GM19238 (cell line): Measurements from ENCODE around the gene KCNH5.

Experiments used
- DNase-seq: peaks from one replicate; pipeline ENCODE4 v3.0.0; 2011; ENCODE audit warnings: low spot score; ENCODE audit not compliant: insufficient read length

Gene KCNH5

GRCh38 chr14:62745496-62745895 is 299.8 kb downstream of the KCNH5 start:
- no peak for DNase-seq

GRCh38 chr14:62743560-62743959 is 301.7 kb downstream of the KCNH5 start:
- no peak for DNase-seq

- no peak for DNase-seq
These were observed 302.1 kb downstream of the KCNH5 start for GRCh38 chr14:62743118-62743517.

GRCh38 chr14:62739647-62740046 is 305.6 kb downstream of the KCNH5 start:
- DNase-seq: no peak

GRCh38 chr14:62736048-62737043 is 308.9 kb downstream of the KCNH5 start:
- no peak for DNase-seq

- no peak for DNase-seq
These were observed 310.4 kb downstream of the KCNH5 start for GRCh38 chr14:62734831-62735230.

GRCh38 chr14:62722406-62722805 is 322.9 kb downstream of the KCNH5 start:
- DNase-seq: no peak

GRCh38 chr14:62718629-62719028 is 326.6 kb downstream of the KCNH5 start:
- no peak for DNase-seq

- DNase-seq: no peak
These were observed 333.8 kb downstream of the KCNH5 start for GRCh38 chr14:62711351-62712023.

- no peak for DNase-seq
These were observed 334.4 kb downstream of the KCNH5 start for GRCh38 chr14:62710811-62711210.

GRCh38 chr14:62709773-62710172 is 335.5 kb downstream of the KCNH5 start:
- DNase-seq: no peak

GRCh38 chr14:62706217-62706616 is 339.0 kb downstream of the KCNH5 start:
- no peak for DNase-seq

- DNase-seq: no peak
These were observed 347.8 kb downstream of the KCNH5 start for GRCh38 chr14:62697461-62697860.

- no peak for DNase-seq
These were observed 348.3 kb downstream of the KCNH5 start for GRCh38 chr14:62696929-62697328.

- DNase-seq: no peak
These were observed 348.8 kb downstream of the KCNH5 start for GRCh38 chr14:62696331-62696924.

- no peak for DNase-seq
These were observed 351.2 kb downstream of the KCNH5 start for GRCh38 chr14:62694075-62694474.

GRCh38 chr14:62692490-62693106 is 352.7 kb downstream of the KCNH5 start:
- DNase-seq: no peak

GRCh38 chr14:62691647-62692489 is 353.4 kb downstream of the KCNH5 start:
- DNase-seq: no peak

GRCh38 chr14:62689733-62690132 is 355.5 kb downstream of the KCNH5 start:
- no peak for DNase-seq

GRCh38 chr14:62687818-62688217 is 357.4 kb downstream of the KCNH5 start:
- DNase-seq: no peak

GRCh38 chr14:62684376-62684775 is 360.9 kb downstream of the KCNH5 start:
- DNase-seq: no peak
